ENCODE measurements around the gene C1orf159.

DNA sequence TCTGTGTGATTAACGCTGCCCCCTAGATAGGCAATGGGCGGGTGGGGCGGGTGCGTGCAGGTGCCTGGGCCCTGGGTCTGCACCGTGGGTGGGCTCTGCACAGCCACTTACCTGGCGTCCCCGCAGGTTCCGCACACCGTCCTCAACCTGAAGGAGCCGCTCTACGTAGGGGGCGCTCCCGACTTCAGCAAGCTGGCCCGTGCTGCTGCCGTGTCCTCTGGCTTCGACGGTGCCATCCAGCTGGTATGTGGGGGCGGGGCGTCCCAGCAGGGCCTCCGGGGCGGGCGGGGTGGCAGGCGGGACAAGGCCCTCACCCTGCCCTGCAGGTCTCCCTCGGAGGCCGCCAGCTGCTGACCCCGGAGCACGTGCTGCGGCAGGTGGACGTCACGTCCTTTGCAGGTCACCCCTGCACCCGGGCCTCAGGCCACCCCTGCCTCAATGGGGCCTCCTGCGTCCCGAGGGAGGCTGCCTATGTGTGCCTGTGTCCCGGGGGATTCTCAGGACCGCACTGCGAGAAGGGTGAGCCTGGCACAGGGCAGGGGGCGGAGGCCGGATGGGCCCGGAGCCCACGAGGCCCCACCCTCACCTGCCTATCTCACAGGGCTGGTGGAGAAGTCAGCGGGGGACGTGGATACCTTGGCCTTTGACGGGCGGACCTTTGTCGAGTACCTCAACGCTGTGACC, 64.6 kb downstream of the C1orf159 start:
- TF ChIP-seq CTCF (IDR thresholded peaks at IDR 0.05) (no peak), POLR2A (IDR thresholded peaks at IDR 0.05) (no peak)

Data from sigmoid colon (tissue), 3 donors.